Kidney (tissue), 14 donors: ENCODE data around the gene PPP2R5A. TPM values are rescaled to one million over a fixed set of nuclear protein-coding genes. Genes with fewer than 3 reads are reported as not detected.

Source experiments
- DNase-seq, 5 donors: peaks; one replicate each; pipeline ENCODE4 v3.0.0-alpha.2; 2013 to 2020
- FAIRE-seq: peaks from 2 replicates; lab custom pipeline; 2012; peaks lifted over from hg19 to GRCh38; lab: Jason Lieb, UNC
- H3K27ac ChIP-seq, 2 donors: one replicate each; pipeline ENCODE4 v1.7.0; 2013; ENCODE audit warnings: low read depth in 2 of 2, low read length in 2 of 2, inconsistent platforms in 1 of 2
- H3K27me3 ChIP-seq: one replicate; pipeline ENCODE4 v1.7.1; 2013; ENCODE audit warnings: low read length, inconsistent platforms; ENCODE audit not compliant: control insufficient read depth, insufficient read depth
- H3K36me3 ChIP-seq, 3 donors: one replicate each; pipeline versions ENCODE4 v1.7.0 to v1.7.1; 2013; ENCODE audit warnings: low read length in 3 of 3, control low read depth in 1 of 3, inconsistent platforms in 1 of 3; ENCODE audit not compliant: insufficient read depth in 3 of 3, control insufficient read depth in 2 of 3
- H3K4me1 ChIP-seq, 3 donors: one replicate each; pipeline versions ENCODE4 v1.7.0 to v1.7.1; 2013; ENCODE audit warnings: low read length in 3 of 3, inconsistent platforms in 1 of 3, low read depth in 1 of 3; ENCODE audit not compliant: control insufficient read depth in 2 of 3, insufficient read depth in 2 of 3
- H3K4me3 ChIP-seq, 3 donors: one replicate each; pipeline versions ENCODE4 v1.7.0 to v1.8.1; 2013; ENCODE audit warnings: low read length in 3 of 3, control low read depth in 1 of 3, inconsistent platforms in 1 of 3
- H3K9ac ChIP-seq, 3 donors: one replicate each; pipeline versions ENCODE4 v1.7.0 to v1.7.1; 2013; ENCODE audit warnings: low read length in 3 of 3, control low read depth in 1 of 3, inconsistent platforms in 1 of 3
- H3K9me3 ChIP-seq, 3 donors: one replicate each; pipeline versions ENCODE4 v1.7.0 to v1.7.1; 2013; ENCODE audit warnings: low read length in 3 of 3, control low read depth in 1 of 3, inconsistent platforms in 1 of 3; ENCODE audit not compliant: control insufficient read depth in 2 of 3, insufficient read depth in 1 of 3
- intact Hi-C: fragments of 100-400 bp; cut with DNase I; formaldehyde crosslinking; loops from one replicate; pipeline ENCODE4 v1.11.1; 2022
- polyA plus RNA-seq: library from polyadenylated mRNA; stranded (reverse); fragments of 350-450 nt; fragmentation: Illumina TruSeq; extraction: RNeasy Lipid Tissue Mini Kit (QIAGEN cat#74804); gene quantifications from one replicate; pipeline ENCODE4 v1.2.3, GENCODE V29; 2014; ENCODE audit warnings: low read depth, low replicate concordance; ENCODE audit not compliant: insufficient read depth
- total RNA-seq: library from RNA; stranded (reverse); fragmentation: NEBNext Ultra II Directional; extraction: Animal tissue kit (Norgen Biotek cat#: 25700); gene quantifications from one replicate; pipeline ENCODE4 v1.2.1, GENCODE V29; 2021
- TF ChIP-seq, protein P1 (sequence below): IDR thresholded peaks from 3 replicates; pipeline ENCODE4 v1.5.1; 2012; ENCODE audit warnings: mild to moderate bottlenecking, moderate library complexity, borderline replicate concordance; ENCODE audit not compliant: insufficient read depth; ENCODE audit errors: extremely low read depth
- donor health status: control.
- donor health status: control.
- donor health status: control.
- donor health status: control.
- donor health status: control.
- donor health status: DM: yes; HTN: yes; CAD: no.
- donor health status: Normal renal cell carcinoma (clear cell type).

Gene PPP2R5A
- total and polyA plus RNA-seq, 2 donors from 2014 or later = 36.6 to 67.3 TPM

- peaks cover 0 to 3% (median 0%) of the 10 kb centered on the region in 3 donors for H3K36me3 ChIP-seq
- no peak for DNase-seq
- intact Hi-C loops = no loop called here
Measured at GRCh38 chr1:212344905-212345304, 59.7 kb downstream of the PPP2R5A start.

DNA sequence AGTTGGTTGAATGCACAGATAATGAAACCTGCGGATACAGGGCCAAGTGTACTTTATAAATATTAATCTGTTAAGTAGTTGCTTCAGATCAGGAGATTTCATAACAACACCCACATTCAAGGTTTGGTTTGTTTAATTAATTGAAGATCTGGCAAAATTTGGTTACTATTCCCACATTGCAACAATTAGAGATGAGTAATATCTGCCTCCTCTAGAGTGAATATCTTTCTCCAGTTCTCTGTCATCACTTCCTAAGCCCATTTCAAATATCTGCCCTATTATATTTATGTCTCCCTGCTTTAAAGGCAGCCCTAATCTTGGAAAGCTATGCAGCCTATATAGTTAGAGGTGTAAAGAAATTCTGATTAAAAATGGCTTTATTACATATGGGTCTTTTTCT lies 61.4 kb downstream of the PPP2R5A start:
- Histone ChIP-seq H3K9me3 (no peaks in the 10 kb centered on the region), H3K4me3 (no peak overlapping the region), H3K36me3 (no peaks in the 10 kb centered on the region), H3K27me3 (no peaks in the 10 kb centered on the region), H3K9ac (no peak overlapping the region), H3K27ac (no peak overlapping the region), H3K4me1 (no peaks in the 10 kb centered on the region)
- FAIRE-seq (no peak), DNase-seq (no peak)
- intact Hi-C loops = no loop called here
- TF ChIP-seq, protein P1, sequence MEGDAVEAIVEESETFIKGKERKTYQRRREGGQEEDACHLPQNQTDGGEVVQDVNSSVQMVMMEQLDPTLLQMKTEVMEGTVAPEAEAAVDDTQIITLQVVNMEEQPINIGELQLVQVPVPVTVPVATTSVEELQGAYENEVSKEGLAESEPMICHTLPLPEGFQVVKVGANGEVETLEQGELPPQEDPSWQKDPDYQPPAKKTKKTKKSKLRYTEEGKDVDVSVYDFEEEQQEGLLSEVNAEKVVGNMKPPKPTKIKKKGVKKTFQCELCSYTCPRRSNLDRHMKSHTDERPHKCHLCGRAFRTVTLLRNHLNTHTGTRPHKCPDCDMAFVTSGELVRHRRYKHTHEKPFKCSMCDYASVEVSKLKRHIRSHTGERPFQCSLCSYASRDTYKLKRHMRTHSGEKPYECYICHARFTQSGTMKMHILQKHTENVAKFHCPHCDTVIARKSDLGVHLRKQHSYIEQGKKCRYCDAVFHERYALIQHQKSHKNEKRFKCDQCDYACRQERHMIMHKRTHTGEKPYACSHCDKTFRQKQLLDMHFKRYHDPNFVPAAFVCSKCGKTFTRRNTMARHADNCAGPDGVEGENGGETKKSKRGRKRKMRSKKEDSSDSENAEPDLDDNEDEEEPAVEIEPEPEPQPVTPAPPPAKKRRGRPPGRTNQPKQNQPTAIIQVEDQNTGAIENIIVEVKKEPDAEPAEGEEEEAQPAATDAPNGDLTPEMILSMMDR = no peak

More at GRCh38 chr1:212344905-212345304, 59.7 kb downstream of the PPP2R5A start:
- TF ChIP-seq, protein P1 = no peak
- Histone ChIP-seq H3K27ac (no peak overlapping the region), H3K4me3 (no peak overlapping the region), H3K9ac (no peak overlapping the region), H3K4me1 (no peaks in the 10 kb centered on the region), H3K27me3 (no peaks in the 10 kb centered on the region), H3K9me3 (no peaks in the 10 kb centered on the region)
- FAIRE-seq = no peak

- no peak overlapping the region for H3K4me3 ChIP-seq
- TF ChIP-seq, protein P1 = no peak
- DNase-seq (no peak), FAIRE-seq (no peak)
- H3K4me1 ChIP-seq = no peaks in the 10 kb centered on the region
- no peak overlapping the region for H3K27ac ChIP-seq
- intact Hi-C loops = no loop called here
- no peak overlapping the region for H3K9ac ChIP-seq
- H3K27me3 ChIP-seq = no peaks in the 10 kb centered on the region
- H3K9me3 ChIP-seq = no peaks in the 10 kb centered on the region
- peaks cover 0 to 20% (median 8%) of the 10 kb centered on the region in 3 donors for H3K36me3 ChIP-seq
Measured at GRCh38 chr1:212351588-212352362, 66.6 kb downstream of the PPP2R5A start.
